ENCODE data around the gene SORL1-AS1.

DNA sequence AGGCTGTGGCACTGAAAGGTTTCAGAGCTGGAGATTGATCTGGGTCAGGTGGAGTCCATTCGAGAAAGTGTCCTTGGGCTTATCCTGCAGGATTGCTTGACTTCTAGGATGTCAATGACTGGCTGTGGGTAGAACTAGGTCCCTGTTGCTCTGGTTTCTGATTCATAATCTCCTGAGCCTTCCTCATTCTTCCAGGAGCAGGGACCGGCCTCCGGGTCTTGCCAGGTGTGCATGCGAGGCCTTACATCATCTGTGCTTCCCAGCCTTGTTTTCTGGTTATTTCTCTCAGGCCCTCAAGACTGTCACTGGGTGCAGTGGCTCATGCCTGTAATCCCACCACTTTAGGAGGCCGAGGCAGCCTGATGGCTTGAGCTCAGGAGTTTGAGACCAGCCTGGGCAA is 33.3 kb upstream of the SORL1-AS1 start:
- TF ChIP-seq, protein P1, sequence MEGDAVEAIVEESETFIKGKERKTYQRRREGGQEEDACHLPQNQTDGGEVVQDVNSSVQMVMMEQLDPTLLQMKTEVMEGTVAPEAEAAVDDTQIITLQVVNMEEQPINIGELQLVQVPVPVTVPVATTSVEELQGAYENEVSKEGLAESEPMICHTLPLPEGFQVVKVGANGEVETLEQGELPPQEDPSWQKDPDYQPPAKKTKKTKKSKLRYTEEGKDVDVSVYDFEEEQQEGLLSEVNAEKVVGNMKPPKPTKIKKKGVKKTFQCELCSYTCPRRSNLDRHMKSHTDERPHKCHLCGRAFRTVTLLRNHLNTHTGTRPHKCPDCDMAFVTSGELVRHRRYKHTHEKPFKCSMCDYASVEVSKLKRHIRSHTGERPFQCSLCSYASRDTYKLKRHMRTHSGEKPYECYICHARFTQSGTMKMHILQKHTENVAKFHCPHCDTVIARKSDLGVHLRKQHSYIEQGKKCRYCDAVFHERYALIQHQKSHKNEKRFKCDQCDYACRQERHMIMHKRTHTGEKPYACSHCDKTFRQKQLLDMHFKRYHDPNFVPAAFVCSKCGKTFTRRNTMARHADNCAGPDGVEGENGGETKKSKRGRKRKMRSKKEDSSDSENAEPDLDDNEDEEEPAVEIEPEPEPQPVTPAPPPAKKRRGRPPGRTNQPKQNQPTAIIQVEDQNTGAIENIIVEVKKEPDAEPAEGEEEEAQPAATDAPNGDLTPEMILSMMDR (IDR thresholded peaks at IDR 0.05): no peak
- TF ChIP-seq POLR2AphosphoS5 (IDR thresholded peaks at IDR 0.05): no peak
- TF ChIP-seq POLR2A (IDR thresholded peaks at IDR 0.05): no peak
